Activated B cell treated with CpG ODN at 0.5 μM for 24 hours (primary cell): ENCODE data around the gene TMBIM6. TPM values are rescaled to one million over a fixed set of nuclear protein-coding genes. Genes with fewer than 3 reads are reported as not detected.
A peak's percentile ranks its signal among the peaks of the same experiment; 100 is the strongest.

Source experiments
- ATAC-seq: fragments of 200-7000 bp; cut with Tn5 transposase; one replicate; pipeline ENCODE4 v1.10.0; 2021; ENCODE audit warnings: low read depth, mild to moderate bottlenecking, moderate library complexity
- CTCF ChIA-PET: fragments of 350-600 bp; sonication (Branson Sonifier 250); formaldehyde crosslinking; loops from one replicate; lab custom pipeline; 2021; ENCODE audit warnings: antibody characterized with exemption; lab: Charles Lee
- POLR2A ChIA-PET: fragments of 350-600 bp; sonication (Branson Sonifier 250); formaldehyde crosslinking; loops from one replicate; lab custom pipeline; 2021; ENCODE audit warnings: antibody characterized with exemption; lab: Charles Lee
- DNase-seq: peaks from one replicate; pipeline ENCODE4 v3.0.0; 2022
- H3K27ac Mint-ChIP-seq: one replicate; pipeline ENCODE4 v1.8.0; 2020; ENCODE audit warnings: mixed read lengths
- H3K27me3 Mint-ChIP-seq: one replicate; pipeline ENCODE4 v1.8.0; 2021; ENCODE audit warnings: mixed read lengths
- H3K36me3 Mint-ChIP-seq: one replicate; pipeline ENCODE4 v1.8.0; 2021; ENCODE audit warnings: low read depth, mixed read lengths
- H3K4me1 Mint-ChIP-seq: one replicate; pipeline ENCODE4 v1.8.0; 2021; ENCODE audit warnings: mixed read lengths
- H3K4me3 Mint-ChIP-seq: one replicate; pipeline ENCODE4 v1.8.0; 2020; ENCODE audit warnings: mild to moderate bottlenecking, mixed read lengths
- H3K9me3 Mint-ChIP-seq: one replicate; pipeline ENCODE4 v1.8.0; 2020; ENCODE audit warnings: mixed read lengths
- intact Hi-C: fragments of 100-400 bp; cut with micrococcal nuclease; formaldehyde crosslinking; loops from one replicate; pipeline ENCODE4 v1.15.1; 2024
- total RNA-seq: library from RNA; stranded (reverse); gene quantifications from 2 replicates; pipeline ENCODE4 v1.2.3, GENCODE V29; 2022
- TF ChIP-seq, protein P1 (sequence below): fragments of 200-600 bp; IDR thresholded peaks from one replicate; pipeline ENCODE4 v1.8.0; 2022; ENCODE audit warnings: antibody characterized with exemption, mild to moderate bottlenecking

Gene TMBIM6
- 355 and 366 TPM in 2 replicates for total RNA-seq

- Mint-ChIP-seq H3K4me1 (peaks cover 49% of the 10 kb centered on the region), H3K9me3 (no peaks in the 10 kb centered on the region), H3K27ac (peak within 1 kb of the TSS; percentile 98), H3K27me3 (no peaks in the 10 kb centered on the region), H3K36me3 (peaks cover 31% of the 10 kb centered on the region), H3K4me3 (peak within 1 kb of the TSS; percentile 95)
- ChIA-PET POLR2A (interaction anchor here (0.6 to 2.2 kb wide), 61 partner anchors 9 to 1606 kb away, joined by 3 to 43 read pairs (median 6); partner anchors contain the start of genes ATF1, BCDIN3D, CERS5 and COX14), CTCF (interaction anchor here (0.6 to 2.8 kb wide), 35 partner anchors 8 to 453 kb away, joined by 3 to 48 read pairs (median 4); partner anchors contain the start of genes BCDIN3D and NCKAP5L)
- intact Hi-C loops: loop anchor here (1.0 kb wide), 10 partner anchors 12 to 371 kb away; partner anchors contain the start of genes COX14, FMNL3, NCKAP5L and PRPF40B
- peak; percentile 92 for DNase-seq
- TF ChIP-seq, protein P1, sequence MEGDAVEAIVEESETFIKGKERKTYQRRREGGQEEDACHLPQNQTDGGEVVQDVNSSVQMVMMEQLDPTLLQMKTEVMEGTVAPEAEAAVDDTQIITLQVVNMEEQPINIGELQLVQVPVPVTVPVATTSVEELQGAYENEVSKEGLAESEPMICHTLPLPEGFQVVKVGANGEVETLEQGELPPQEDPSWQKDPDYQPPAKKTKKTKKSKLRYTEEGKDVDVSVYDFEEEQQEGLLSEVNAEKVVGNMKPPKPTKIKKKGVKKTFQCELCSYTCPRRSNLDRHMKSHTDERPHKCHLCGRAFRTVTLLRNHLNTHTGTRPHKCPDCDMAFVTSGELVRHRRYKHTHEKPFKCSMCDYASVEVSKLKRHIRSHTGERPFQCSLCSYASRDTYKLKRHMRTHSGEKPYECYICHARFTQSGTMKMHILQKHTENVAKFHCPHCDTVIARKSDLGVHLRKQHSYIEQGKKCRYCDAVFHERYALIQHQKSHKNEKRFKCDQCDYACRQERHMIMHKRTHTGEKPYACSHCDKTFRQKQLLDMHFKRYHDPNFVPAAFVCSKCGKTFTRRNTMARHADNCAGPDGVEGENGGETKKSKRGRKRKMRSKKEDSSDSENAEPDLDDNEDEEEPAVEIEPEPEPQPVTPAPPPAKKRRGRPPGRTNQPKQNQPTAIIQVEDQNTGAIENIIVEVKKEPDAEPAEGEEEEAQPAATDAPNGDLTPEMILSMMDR: no peak
- peak; percentile 91 for ATAC-seq
Observed at GRCh38 chr12:49740930-49741881, at the start of gene TMBIM6. TMBIM6 (plus strand) TSS chr12:49741557; CDS start chr12:49752494, 10,937 bp downstream.

DNA sequence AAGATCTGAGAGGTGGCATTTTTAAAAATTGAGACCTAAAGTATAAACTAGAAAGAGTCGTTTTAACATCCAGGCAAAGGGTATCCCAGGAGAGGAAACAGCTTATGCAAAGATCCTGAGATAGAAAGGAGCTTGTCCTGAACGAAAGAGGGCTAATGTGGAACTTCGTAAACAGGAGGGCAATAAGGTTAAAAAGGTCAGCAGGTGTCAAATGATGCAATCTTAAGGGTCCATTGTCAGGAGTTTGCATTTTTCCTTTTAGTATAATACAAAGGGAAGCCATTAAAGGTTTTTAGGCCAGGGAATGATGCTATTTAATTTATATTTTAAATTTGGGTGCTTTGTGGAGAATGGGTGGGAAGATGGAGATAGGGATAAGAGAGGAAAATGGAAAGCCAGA lies 48.5 kb upstream of the TMBIM6 start:
- peaks cover 71% of the 10 kb centered on the region for H3K4me1 Mint-ChIP-seq
- H3K4me3 Mint-ChIP-seq: no peak overlapping the region
- H3K36me3 Mint-ChIP-seq: no peaks in the 10 kb centered on the region
- TF ChIP-seq, protein P1: no peak
- no peaks in the 10 kb centered on the region for H3K27me3 Mint-ChIP-seq
- no peaks in the 10 kb centered on the region for H3K9me3 Mint-ChIP-seq
- no peak for DNase-seq
- ChIA-PET CTCF (no interaction called here), POLR2A (interaction anchor here (0.6 to 1.6 kb wide), 2 partner anchors 21 to 64 kb away, joined by 6 to 11 read pairs; no protein-coding TSS in a partner anchor)
- no peak for ATAC-seq
- H3K27ac Mint-ChIP-seq: no peak overlapping the region
- intact Hi-C loops: no loop called here

DNA sequence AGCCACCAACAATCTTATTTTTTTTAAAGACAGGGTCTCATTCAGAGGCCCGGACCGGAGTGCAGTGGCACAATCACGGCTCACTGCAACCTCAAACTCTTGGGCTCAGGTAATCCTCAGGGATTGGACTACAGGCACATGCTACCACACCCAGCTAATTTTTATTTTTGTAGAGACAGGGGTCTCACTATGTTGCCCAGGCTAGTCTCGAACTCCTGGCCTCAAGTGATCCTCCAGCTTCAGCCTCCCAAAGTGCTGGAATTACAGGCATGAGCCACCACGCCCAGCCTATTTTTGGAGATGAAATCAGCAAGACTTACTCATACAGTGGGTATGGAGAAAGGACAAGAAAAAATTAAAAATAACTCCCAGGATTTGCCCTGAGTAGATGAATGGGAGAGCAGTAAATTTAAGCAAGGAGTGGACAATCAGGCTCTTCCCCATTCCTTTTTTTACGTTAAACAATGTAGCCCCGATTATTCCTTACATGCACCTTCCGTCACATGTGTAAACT lies 47.4 kb upstream of the TMBIM6 start:
- ChIA-PET POLR2A (no interaction called here), CTCF (no interaction called here)
- intact Hi-C loops: no loop called here
- Mint-ChIP-seq H3K27me3 (no peaks in the 10 kb centered on the region), H3K36me3 (no peaks in the 10 kb centered on the region), H3K4me3 (no peak overlapping the region), H3K4me1 (peaks cover 73% of the 10 kb centered on the region), H3K9me3 (no peaks in the 10 kb centered on the region), H3K27ac (no peak overlapping the region)
- TF ChIP-seq, protein P1: no peak
- DNase-seq (no peak), ATAC-seq (no peak)

- peaks cover 75% of the 10 kb centered on the region for H3K4me1 Mint-ChIP-seq
- no peaks in the 10 kb centered on the region for H3K9me3 Mint-ChIP-seq
- H3K27ac Mint-ChIP-seq: no peak overlapping the region
- ChIA-PET POLR2A (interaction anchor here (0.6 to 3.4 kb wide), 4 partner anchors 10 to 64 kb away, joined by 4 to 19 read pairs (median 14); partner anchors contain the start of genes FMNL3 and TMBIM6), CTCF (interaction anchor here (1.3 kb wide), 1 partner anchor 26 kb away, joined by 5 read pairs; no protein-coding TSS in a partner anchor)
- H3K4me3 Mint-ChIP-seq: no peak overlapping the region
- ATAC-seq (no peak), DNase-seq (no peak)
- no peaks in the 10 kb centered on the region for H3K27me3 Mint-ChIP-seq
- H3K36me3 Mint-ChIP-seq: peaks cover 4% of the 10 kb centered on the region
- TF ChIP-seq, protein P1: no peak
- intact Hi-C loops: no loop called here
Observed at GRCh38 chr12:49696723-49697122, 44.6 kb upstream of the TMBIM6 start.
